ENCODE results near the gene MAP1B.

The MAP1B gene

GRCh38 chr5:72208324-72208926 lies 101.2 kb downstream of the MAP1B start:
- TF ChIP-seq CTCF (IDR thresholded peaks at IDR 0.05; ENCODE audit: extremely low read depth, insufficient read depth, missing control alignments) = no peak
- in situ Hi-C loops (cut with MboI; ENCODE audit: low pct_unique_long_range_greater_than_20kb, low sequenced_read_pairs, unreplicated experiment) = no loop called here

GRCh38 chr5:72209147-72210115 lies 102.2 kb downstream of the MAP1B start:
- TF ChIP-seq CTCF (IDR thresholded peaks at IDR 0.05; ENCODE audit: extremely low read depth, insufficient read depth, missing control alignments) = no peak
- in situ Hi-C loops (cut with MboI; ENCODE audit: low pct_unique_long_range_greater_than_20kb, low sequenced_read_pairs, unreplicated experiment) = no loop called here
- DNase-seq (ENCODE audit: low spot score) = no peak

More at GRCh38 chr5:72208324-72208926, 101.2 kb downstream of the MAP1B start:
- DNase-seq (ENCODE audit: low spot score) = no peak

- in situ Hi-C loops (cut with MboI; ENCODE audit: low pct_unique_long_range_greater_than_20kb, low sequenced_read_pairs, unreplicated experiment) = no loop called here
- DNase-seq (ENCODE audit: low spot score) = no peak
- no peak for TF ChIP-seq CTCF (IDR thresholded peaks at IDR 0.05; ENCODE audit: extremely low read depth, insufficient read depth, missing control alignments)
Observed at GRCh38 chr5:72210888-72211678, 103.8 kb downstream of the MAP1B start.

- in situ Hi-C loops (cut with MboI; ENCODE audit: low pct_unique_long_range_greater_than_20kb, low sequenced_read_pairs, unreplicated experiment) = no loop called here
- TF ChIP-seq CTCF (IDR thresholded peaks at IDR 0.05; ENCODE audit: extremely low read depth, insufficient read depth, missing control alignments) = no peak
- no peak for DNase-seq (ENCODE audit: low spot score)
Observed at GRCh38 chr5:72212171-72212570, 104.9 kb downstream of the MAP1B start.

GRCh38 chr5:72213482-72213881 lies 106.2 kb downstream of the MAP1B start:
- DNase-seq (ENCODE audit: low spot score) = no peak
- no peak for TF ChIP-seq CTCF (IDR thresholded peaks at IDR 0.05; ENCODE audit: extremely low read depth, insufficient read depth, missing control alignments)
- in situ Hi-C loops (cut with MboI; ENCODE audit: low pct_unique_long_range_greater_than_20kb, low sequenced_read_pairs, unreplicated experiment) = no loop called here

- DNase-seq (ENCODE audit: low spot score) = no peak
- in situ Hi-C loops (cut with MboI; ENCODE audit: low pct_unique_long_range_greater_than_20kb, low sequenced_read_pairs, unreplicated experiment) = no loop called here
- no peak for TF ChIP-seq CTCF (IDR thresholded peaks at IDR 0.05; ENCODE audit: extremely low read depth, insufficient read depth, missing control alignments)
Observed at GRCh38 chr5:72214168-72214567, 106.9 kb downstream of the MAP1B start.

Measured in GM13977 (cell line).